Hypothalamus (tissue), 51 donors: Measurements from ENCODE around the gene RFXANK.
"Not testable (repeated sequence)": the region's sequence is repeated elsewhere in the genome, so short reads cannot be mapped to it uniquely, and the experiment has no call there.

ENCODE experiments used
- DNase-seq, 51 donors: peaks; one replicate each; lab custom pipeline; 2025; lab: John Stamatoyannopoulos, UW

Gene RFXANK

GRCh38 chr19:19204181-19204580 lies 12.1 kb downstream of the RFXANK start:
- DNase-seq = no peak

GRCh38 chr19:19205416-19206410 lies 13.7 kb downstream of the RFXANK start:
- peak in 40 of 51 donors; percentile 7 to 87 (median 52) for DNase-seq

DNA sequence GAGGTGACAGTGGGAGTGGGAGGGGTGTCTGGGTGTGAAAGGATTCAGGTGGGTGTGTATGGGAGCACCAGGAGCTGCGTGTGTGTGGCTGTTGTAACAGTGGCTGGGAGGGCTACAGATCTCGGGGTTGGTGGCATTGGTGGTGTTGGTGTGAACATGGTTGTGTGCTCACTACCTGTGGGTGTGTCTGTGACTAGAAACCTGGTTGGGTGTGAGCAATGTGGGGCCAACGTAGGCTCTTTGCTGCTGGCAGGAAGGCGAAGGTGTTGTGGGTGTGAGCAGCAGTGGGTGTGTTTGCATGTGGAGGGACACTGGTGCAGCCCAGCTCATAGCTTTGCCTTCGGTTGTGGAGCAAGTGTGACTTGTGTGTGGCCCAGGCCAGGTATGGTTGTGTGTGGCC lies 14.9 kb downstream of the RFXANK start:
- no peak for DNase-seq

GRCh38 chr19:19207637-19208572 lies 15.8 kb downstream of the RFXANK start:
- DNase-seq = peak in 37 of 51 donors; percentile 14 to 84 (median 62)

DNA sequence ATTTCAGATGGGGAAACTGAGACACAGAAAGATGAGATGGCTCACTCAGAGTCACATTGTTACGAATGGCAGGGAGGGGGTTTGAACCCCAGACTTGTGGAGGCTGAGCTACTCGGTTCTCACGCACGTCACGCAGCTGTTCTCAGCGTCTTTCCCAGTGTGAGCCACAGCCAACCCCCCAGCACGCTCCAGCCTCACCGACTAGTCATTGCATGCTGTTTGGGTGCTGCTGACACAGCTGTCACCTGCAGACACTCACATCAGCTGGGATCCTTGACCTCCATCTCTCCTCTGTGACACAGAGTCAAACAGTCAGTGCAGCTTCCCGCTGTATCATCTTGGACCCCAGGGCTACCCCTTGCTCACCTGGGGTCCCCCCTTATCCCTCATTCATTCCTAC lies 17.3 kb downstream of the RFXANK start:
- DNase-seq = no peak

GRCh38 chr19:19211499-19212420 lies 19.7 kb downstream of the RFXANK start, which contains the start of gene NCAN:
TSS of gene NCAN (plus strand) at chr19:19211958. CDS start at chr19:19216954, 4,996 bp downstream.
- peak in 31 of 51 donors; percentile 6 to 70 (median 26) for DNase-seq

GRCh38 chr19:19212916-19213315 lies 20.9 kb downstream of the RFXANK start:
- DNase-seq = no peak

DNA sequence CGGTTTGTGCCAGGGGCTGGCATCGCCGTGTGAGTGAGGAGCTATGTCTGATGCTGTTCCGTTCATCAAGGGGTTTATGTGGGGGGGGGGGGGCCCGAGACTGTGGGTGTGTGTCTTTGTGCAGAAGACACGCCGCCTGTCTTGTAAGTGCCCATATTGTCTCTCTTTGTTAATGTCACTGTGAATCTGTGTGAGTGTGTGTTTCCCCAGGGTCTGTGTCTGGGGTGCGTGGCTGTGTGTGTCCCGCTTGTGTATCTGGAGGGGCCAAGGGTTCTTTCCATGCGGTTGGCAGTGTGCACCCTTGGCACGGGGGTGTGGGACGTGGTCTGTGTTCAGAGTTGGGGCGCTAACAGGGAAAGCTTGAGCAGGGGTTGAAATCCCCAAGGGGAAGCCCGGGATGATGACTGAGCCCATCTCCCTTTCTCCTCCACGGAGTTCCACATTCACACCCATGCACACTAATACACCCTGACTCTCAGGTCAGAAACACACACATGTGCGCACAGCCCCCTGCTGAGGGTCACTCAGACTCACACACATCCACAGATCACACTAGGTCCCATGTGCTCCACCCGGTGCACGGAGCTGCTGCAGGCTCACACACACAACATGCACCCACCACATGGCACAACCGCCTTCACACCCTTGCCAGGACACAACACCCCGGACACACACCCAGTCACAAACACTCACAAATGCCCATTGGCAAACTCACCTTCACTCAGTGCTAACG lies 21.5 kb downstream of the RFXANK start:
- peak in 7 of 51 donors; percentile 5 to 74 (median 13) for DNase-seq

DNA sequence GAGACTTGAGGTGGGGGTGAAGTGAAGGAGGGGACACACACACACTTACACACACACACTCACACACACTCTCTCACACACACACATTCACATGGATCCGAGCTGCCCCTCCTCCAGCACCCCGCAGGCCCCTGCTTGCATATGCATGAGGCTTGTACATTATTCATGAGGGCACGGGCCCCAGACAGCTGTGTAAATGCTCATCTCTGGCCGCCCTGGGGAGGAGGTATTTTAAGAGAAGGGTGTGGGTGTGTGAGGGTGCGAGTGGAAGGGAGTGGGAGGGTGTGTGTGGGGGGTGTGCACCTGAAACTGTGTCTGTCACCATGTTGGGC lies 22.1 kb downstream of the RFXANK start:
- DNase-seq = peak in 2 of 51 donors; percentile 14 to 74

- DNase-seq = peak in 3 of 51 donors; percentile 3 to 17 (median 16)
These were observed 22.8 kb downstream of the RFXANK start for GRCh38 chr19:19214892-19215291.

DNA sequence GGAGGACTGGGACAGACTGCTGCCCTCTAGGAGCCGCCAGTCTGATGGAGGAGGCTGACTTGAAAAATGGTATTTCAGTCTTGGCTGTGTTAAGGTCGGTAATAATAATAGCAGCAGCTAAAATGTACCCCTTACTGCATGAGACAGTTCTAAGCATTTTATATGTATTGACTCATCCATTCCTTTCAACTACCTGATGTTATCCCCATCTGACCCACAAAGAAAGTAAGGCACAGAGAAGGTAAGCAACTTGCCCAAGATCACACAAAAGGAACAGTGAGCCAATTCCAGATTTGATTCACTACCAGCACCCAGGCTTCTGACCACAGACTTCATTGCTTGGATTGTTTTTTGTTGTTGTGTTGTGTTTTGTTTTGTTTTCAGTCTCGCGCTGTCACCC lies 23.7 kb downstream of the RFXANK start:
- no peak for DNase-seq

- DNase-seq = no peak
These were observed 25.0 kb downstream of the RFXANK start for GRCh38 chr19:19217099-19217498.

DNA sequence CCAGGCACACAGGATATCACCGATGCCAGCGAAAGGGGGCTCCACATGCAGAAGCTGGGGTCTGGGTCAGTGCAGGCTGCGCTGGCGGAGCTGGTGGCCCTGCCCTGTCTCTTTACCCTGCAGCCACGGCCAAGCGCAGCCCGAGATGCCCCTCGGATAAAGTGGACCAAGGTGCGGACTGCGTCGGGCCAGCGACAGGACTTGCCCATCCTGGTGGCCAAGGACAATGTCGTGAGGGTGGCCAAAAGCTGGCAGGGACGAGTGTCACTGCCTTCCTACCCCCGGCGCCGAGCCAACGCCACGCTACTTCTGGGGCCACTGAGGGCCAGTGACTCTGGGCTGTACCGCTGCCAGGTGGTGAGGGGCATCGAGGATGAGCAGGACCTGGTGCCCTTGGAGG lies 26.9 kb downstream of the RFXANK start:
- no peak for DNase-seq

GRCh38 chr19:19221000-19221399 lies 28.9 kb downstream of the RFXANK start:
- DNase-seq = not testable (repeated sequence)

- no peak for DNase-seq
These were observed 31.0 kb downstream of the RFXANK start for GRCh38 chr19:19223060-19223459.

DNA sequence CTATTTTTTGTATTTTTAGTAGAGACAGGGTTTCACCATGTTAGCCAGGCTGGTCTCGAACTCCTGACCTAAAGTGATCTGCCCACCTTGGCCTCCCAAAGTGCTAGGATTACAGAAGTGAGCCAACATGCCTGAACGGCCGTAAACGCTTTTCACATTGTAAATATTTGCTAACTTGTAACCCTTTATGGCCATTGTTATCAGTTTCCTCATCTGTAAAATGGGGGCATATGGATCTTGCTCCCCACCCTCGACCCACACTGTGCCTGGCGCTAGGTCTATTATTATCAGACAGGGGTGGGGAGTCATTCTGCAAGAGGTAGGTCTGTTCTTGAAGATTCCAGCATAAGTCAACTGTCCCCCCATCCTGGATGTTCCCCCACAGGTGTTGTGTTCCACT lies 31.6 kb downstream of the RFXANK start:
- no peak for DNase-seq

GRCh38 chr19:19224150-19224851 lies 32.2 kb downstream of the RFXANK start:
- DNase-seq = no peak

GRCh38 chr19:19224852-19225494 lies 32.9 kb downstream of the RFXANK start:
- peak in 2 of 51 donors; percentile 4 to 16 for DNase-seq
